Suppressor macrophage treated with lipopolysaccharide for 4 hours (primary cell): ENCODE results near the gene MAD2L2.

Source experiments
- DNase-seq: peaks from one replicate; pipeline ENCODE4 v3.0.0-alpha.2; 2020

Gene MAD2L2

GRCh38 chr1:11626551-11626950 is 54.4 kb downstream of the MAD2L2 start:
- DNase-seq = no peak
